ENCODE data around the gene DEFB132. TPM values are rescaled to one million over a fixed set of nuclear protein-coding genes. Genes with fewer than 3 reads are reported as not detected.

DEFB132 gene
- total and polyA plus RNA-seq, 2 of the 4 experiments (the other 2 are of a cell fraction) = not detected

DNA sequence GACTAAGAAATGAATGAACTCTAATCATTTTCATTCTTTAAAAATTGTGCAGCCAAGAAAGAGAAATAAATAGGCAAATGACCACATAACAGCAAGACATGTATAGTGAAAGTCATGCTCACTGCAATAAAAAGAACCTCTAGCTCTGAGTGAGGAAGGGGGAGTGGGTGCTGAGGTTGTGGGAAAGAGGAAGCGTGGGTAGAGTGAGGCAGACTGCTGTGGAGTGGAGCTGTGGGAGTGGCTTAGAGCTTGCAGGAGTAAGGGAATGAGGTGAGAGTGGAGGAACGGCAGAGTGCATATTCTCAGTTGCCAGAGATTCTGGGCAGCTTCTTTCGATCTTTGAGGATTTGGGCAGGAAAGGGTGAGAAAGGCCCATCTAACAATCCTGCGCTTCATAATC, 20.0 kb upstream of the DEFB132 start:
- DNase-seq (peak; percentile 5), ATAC-seq (ENCODE audit: low read depth) (peak; percentile 35; the same call in 1 of the 2 replicates)
- Histone ChIP-seq H4K20me1 (ENCODE audit: insufficient read depth, low read length) (no peaks in the 10 kb centered on the region), H3K4me1 (ENCODE audit: control insufficient read depth, insufficient read depth, low read length) (no peaks in the 10 kb centered on the region), H2AK5ac (ENCODE audit: low read depth, low read length) (no peak overlapping the region), H3K14ac (replicated peaks; ENCODE audit: low read depth, low read length) (no peak overlapping the region), H2BK20ac (ENCODE audit: low read depth, low read length) (no peak overlapping the region), H3K9me3 (ENCODE audit: control insufficient read depth, insufficient read depth, low read length) (no peaks in the 10 kb centered on the region), H3K4ac (ENCODE audit: low read depth, low read length) (no peak overlapping the region), H2AK9ac (replicated peaks; ENCODE audit: low read depth, low read length, poor library complexity) (no peak overlapping the region), H3K27ac (ENCODE audit: insufficient read depth, low read length) (no peak overlapping the region), H2BK15ac (ENCODE audit: low read depth, low read length) (no peak overlapping the region), H3K18ac (ENCODE audit: low read depth, low read length) (no peak overlapping the region), H2AFZ (replicated peaks; ENCODE audit: low read length, poor library complexity) (no peak overlapping the region), H3K36me3 (ENCODE audit: control insufficient read depth, insufficient read depth, low read length) (no peaks in the 10 kb centered on the region), H3K79me1 (ENCODE audit: low read depth in 1 of 2, low read length in 2 of 2) (no peaks in the 10 kb centered on the region), H3K9me1 (ENCODE audit: insufficient read depth, low read length) (no peaks in the 10 kb centered on the region), H2BK120ac (ENCODE audit: low read depth, low read length) (no peak overlapping the region), H3K27me3 (ENCODE audit: control insufficient read depth, insufficient read depth, low read length) (peaks cover 2% of the 10 kb centered on the region; the same call in 1 of the 2 replicates), H3K4me3 (ENCODE audit: insufficient read depth, low read depth, low read length) (no peak overlapping the region), H2BK5ac (ENCODE audit: low read depth, low read length, poor library complexity, severe bottlenecking) (no peak overlapping the region), H4K8ac (ENCODE audit: low read depth in 2 of 2, low read length in 2 of 2) (no peak overlapping the region), H3K9ac (ENCODE audit: low read depth, low read length) (0 out of 2 replicates have a peak overlapping the region, but pooled peaks have one; percentile 16), H3K56ac (ENCODE audit: extremely low read depth, insufficient read depth, low read length) (no peak overlapping the region), H4K5ac (ENCODE audit: low read depth, low read length) (no peak overlapping the region), H3K23ac (ENCODE audit: low read depth, low read length) (no peak overlapping the region), H3K4me2 (ENCODE audit: low read depth, low read length) (peak overlapping the region; percentile 34), H4K91ac (ENCODE audit: insufficient read depth, low read depth, low read length) (no peak overlapping the region)
- in situ Hi-C loops (cut with MboI; ENCODE audit: low sequenced_read_pairs) (no loop called here), dilution Hi-C loops (cut with HindIII; ENCODE audit: low sequenced_read_pairs, unreplicated experiment) (no loop called here), intact Hi-C loops (cut with micrococcal nuclease) (no loop called here)
- no peak for TF ChIP-seq CEBPB (IDR thresholded peaks at IDR 0.05; ENCODE audit: low read depth, low read length)
- TF ChIP-seq, protein P1, sequence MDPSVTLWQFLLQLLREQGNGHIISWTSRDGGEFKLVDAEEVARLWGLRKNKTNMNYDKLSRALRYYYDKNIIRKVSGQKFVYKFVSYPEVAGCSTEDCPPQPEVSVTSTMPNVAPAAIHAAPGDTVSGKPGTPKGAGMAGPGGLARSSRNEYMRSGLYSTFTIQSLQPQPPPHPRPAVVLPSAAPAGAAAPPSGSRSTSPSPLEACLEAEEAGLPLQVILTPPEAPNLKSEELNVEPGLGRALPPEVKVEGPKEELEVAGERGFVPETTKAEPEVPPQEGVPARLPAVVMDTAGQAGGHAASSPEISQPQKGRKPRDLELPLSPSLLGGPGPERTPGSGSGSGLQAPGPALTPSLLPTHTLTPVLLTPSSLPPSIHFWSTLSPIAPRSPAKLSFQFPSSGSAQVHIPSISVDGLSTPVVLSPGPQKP (IDR thresholded peaks at IDR 0.05; ENCODE audit: borderline replicate concordance, low read depth, low read length) = no peak
- TF ChIP-seq BHLHE40 (IDR thresholded peaks at IDR 0.05; ENCODE audit: low read depth, low read length) = no peak
- TF ChIP-seq POLR2A (IDR thresholded peaks at IDR 0.05; ENCODE audit: low read depth, low read length) = no peak
- no peak for TF ChIP-seq RCOR1 (IDR thresholded peaks at IDR 0.05; ENCODE audit: insufficient replicate concordance, low read length)
- no peak for TF ChIP-seq MXI1 (IDR thresholded peaks at IDR 0.05; ENCODE audit: borderline replicate concordance, low read depth, low read length)
- TF ChIP-seq, protein P2, sequence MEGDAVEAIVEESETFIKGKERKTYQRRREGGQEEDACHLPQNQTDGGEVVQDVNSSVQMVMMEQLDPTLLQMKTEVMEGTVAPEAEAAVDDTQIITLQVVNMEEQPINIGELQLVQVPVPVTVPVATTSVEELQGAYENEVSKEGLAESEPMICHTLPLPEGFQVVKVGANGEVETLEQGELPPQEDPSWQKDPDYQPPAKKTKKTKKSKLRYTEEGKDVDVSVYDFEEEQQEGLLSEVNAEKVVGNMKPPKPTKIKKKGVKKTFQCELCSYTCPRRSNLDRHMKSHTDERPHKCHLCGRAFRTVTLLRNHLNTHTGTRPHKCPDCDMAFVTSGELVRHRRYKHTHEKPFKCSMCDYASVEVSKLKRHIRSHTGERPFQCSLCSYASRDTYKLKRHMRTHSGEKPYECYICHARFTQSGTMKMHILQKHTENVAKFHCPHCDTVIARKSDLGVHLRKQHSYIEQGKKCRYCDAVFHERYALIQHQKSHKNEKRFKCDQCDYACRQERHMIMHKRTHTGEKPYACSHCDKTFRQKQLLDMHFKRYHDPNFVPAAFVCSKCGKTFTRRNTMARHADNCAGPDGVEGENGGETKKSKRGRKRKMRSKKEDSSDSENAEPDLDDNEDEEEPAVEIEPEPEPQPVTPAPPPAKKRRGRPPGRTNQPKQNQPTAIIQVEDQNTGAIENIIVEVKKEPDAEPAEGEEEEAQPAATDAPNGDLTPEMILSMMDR (conservative IDR thresholded peaks at IDR 0.05; ENCODE audit: low read depth, low read length) = no peak
- no peak for TF ChIP-seq NFE2L2 (IDR thresholded peaks at IDR 0.05; ENCODE audit: low read depth, low read length)
- TF ChIP-seq SMC3 (IDR thresholded peaks at IDR 0.05; ENCODE audit: low read depth, low read length) = no peak
- TF ChIP-seq FOS (IDR thresholded peaks at IDR 0.05; ENCODE audit: low read depth, low read length) = no peak
- no peak for TF ChIP-seq MAZ (IDR thresholded peaks at IDR 0.05; ENCODE audit: borderline replicate concordance, low read depth, low read length)
- no peak for TF ChIP-seq RAD21 (IDR thresholded peaks at IDR 0.05; ENCODE audit: low read length)
- ChIA-PET POLR2A (ENCODE audit: unreplicated experiment) (no interaction called here), CTCF (no interaction called here)
- WGBS, 2 experiments (ENCODE audit: extremely low coverage in 2 of 2, insufficient read length in 1 of 2) = 0% methylated on average over 1 of the region's 4 CpGs; no CpG with 5 or more reads in 1 of the 2 experiments
- no TSS peak for BruUV-seq (replicated peaks)
